ENCODE results near the gene SLC52A3. TPM values are rescaled to one million over a fixed set of nuclear protein-coding genes. Genes with fewer than 3 reads are reported as not detected.

SLC52A3 gene
- total and polyA plus RNA-seq, 2 experiments from 2014 or later = 0.12 TPM; not detected in 1

DNA sequence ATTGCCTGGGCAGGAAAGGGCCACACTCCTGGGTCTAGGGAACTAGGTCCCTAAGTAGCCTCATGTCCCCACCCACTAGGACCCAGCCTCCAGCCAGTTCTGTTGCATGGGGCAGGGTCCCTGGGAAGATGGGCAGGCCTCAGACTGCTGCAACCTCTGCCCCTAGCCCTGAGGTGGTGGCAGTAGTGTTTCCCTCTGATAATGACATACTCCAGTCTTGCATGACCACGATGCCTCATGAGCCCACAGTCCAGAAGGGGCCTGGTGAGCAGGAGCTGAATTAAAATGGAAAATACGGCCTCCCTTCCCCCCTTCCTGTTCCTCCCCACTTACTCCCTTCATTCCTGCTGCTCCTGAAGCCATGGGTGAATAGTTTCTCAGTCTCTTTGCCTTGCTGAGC, 56.7 kb downstream of the SLC52A3 start:
- no peak for DNase-seq (ENCODE audit: low read depth in 1 of 2, low spot score in 1 of 2)
- Histone ChIP-seq H3K4me1 (ENCODE audit: low read depth) (no peaks in the 10 kb centered on the region), H3K27ac (no peak overlapping the region), H3K36me3 (no peaks in the 10 kb centered on the region), H3K4me3 (no peak overlapping the region), H3K9me3 (ENCODE audit: low read depth) (no peaks in the 10 kb centered on the region), H3K27me3 (no peaks in the 10 kb centered on the region)
- no peak for TF ChIP-seq CTCF (IDR thresholded peaks at IDR 0.05; ENCODE audit: low read depth, low read length)

DNA sequence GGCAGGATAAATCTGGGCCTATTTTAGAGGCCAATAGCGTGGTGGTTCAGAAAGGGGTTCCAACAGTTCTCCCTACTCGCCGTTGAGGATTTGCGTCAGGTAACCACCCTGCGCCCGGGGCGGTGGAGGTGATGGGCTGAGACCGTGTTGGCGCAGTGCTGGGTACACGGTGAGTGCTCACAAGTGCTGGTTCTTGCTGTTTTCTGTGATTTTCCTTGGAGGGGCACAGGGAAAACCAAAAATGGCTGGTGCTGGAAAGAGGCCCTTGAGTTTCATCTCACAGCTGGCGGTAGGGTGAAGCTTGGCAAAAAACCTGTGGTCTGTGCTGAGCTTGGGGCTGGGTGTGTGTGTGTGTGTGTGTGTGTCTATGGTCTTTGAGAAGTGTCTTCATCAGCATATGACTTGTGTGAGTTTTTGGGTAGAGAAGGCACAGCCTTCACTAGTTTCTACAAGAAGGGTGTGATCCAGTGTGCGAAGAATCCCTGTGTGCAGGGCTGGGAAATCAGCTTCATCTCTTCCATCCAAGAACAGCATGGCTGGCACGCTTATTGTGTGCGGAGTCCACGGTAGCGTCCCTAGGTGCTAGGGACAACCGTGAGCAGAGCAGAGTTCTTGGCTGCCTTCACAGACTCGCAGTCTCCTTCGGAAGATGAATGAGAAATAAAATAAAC, 57.4 kb downstream of the SLC52A3 start:
- DNase-seq (ENCODE audit: low read depth in 1 of 2, low spot score in 1 of 2) = no peak
- H3K27ac ChIP-seq = no peak overlapping the region
- no peak for TF ChIP-seq CTCF (IDR thresholded peaks at IDR 0.05; ENCODE audit: low read depth, low read length)
- H3K4me3 ChIP-seq = no peak overlapping the region
- H3K36me3 ChIP-seq = no peaks in the 10 kb centered on the region
- H3K27me3 ChIP-seq = no peaks in the 10 kb centered on the region
- H3K4me1 ChIP-seq (ENCODE audit: low read depth) = no peaks in the 10 kb centered on the region
- H3K9me3 ChIP-seq (ENCODE audit: low read depth) = no peaks in the 10 kb centered on the region

Other genes starting within 250 kb of the SLC52A3 start
- 126 and 189 TPM in 2 replicates for gene CSNK2A1, start 224.7 kb downstream of the SLC52A3 start, total RNA-seq
- 74.8 and 131 TPM in 2 replicates for gene CSNK2A1, start 224.7 kb downstream of the SLC52A3 start, polyA plus RNA-seq
- 0.11 and 0.86 TPM in 2 replicates for gene TCF15, start 158.2 kb downstream of the SLC52A3 start, total RNA-seq
- 2.4 and 3.0 TPM in 2 replicates for gene TCF15, start 158.2 kb downstream of the SLC52A3 start, polyA plus RNA-seq
- 19.4 and 21.6 TPM in 2 replicates for gene SRXN1, start 115.3 kb downstream of the SLC52A3 start, total RNA-seq
- gene SRXN1, start 115.3 kb downstream of the SLC52A3 start, polyA plus RNA-seq = 21.4 and 26.0 TPM in 2 replicates
- not detected in 2 replicates for gene SCRT2, start 92.7 kb downstream of the SLC52A3 start, total RNA-seq
- gene SCRT2, start 92.7 kb downstream of the SLC52A3 start, polyA plus RNA-seq = not detected in 2 replicates
- 22.3 and 34.4 TPM in 2 replicates for gene FAM110A, start 65.2 kb upstream of the SLC52A3 start, total RNA-seq
- 30.2 and 40.6 TPM in 2 replicates for gene FAM110A, start 65.2 kb upstream of the SLC52A3 start, polyA plus RNA-seq
- gene ANGPT4, start 147.8 kb upstream of the SLC52A3 start, total RNA-seq = 0.21 and 0.80 TPM in 2 replicates
- 0.15 TPM in 1 of 2 replicates, not detected in the other for gene ANGPT4, start 147.8 kb upstream of the SLC52A3 start, polyA plus RNA-seq
- gene RSPO4, start 233.8 kb upstream of the SLC52A3 start, total RNA-seq = 2.1 and 8.1 TPM in 2 replicates
- 7.6 and 8.4 TPM in 2 replicates for gene RSPO4, start 233.8 kb upstream of the SLC52A3 start, polyA plus RNA-seq

Data from cardiac muscle cell (in vitro differentiated cells and primary cell).